IPS-NIHi7 (cell line): ENCODE data around the gene FIGNL2.
"Not testable (repeated sequence)": the region's sequence is repeated elsewhere in the genome, so short reads cannot be mapped to it uniquely, and the experiment has no call there.

Experiments
- DNase-seq: peaks from one replicate; pipeline ENCODE4 v3.0.0; 2012; ENCODE audit warnings: mixed read lengths; ENCODE audit errors: extremely low spot score

The FIGNL2 gene

DNA sequence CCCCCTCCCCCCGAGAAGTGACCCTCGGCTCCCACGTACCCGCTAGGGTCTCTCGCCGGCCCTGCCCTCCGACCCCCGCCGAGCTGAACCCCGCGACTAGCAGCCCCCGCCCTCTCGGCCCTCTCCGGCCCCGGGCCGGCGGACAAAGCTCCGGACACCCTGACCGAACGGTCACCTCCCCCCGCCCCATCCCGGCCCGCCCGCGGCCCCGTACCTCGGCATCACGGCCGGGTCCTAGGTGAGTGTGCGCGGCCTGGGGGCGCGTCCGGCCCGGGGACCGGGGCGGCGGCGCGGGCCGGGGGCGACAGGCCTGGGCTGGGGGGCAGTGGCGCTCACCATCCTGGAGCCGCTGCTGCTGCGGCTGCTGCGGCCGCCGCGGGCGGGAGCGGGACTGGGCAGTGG, at the start of gene FIGNL2:
TSS of gene FIGNL2 (minus strand) at position 393 of the 402 bp plus-strand sequence. CDS start 26,305 bp downstream, outside the sequence.
- DNase-seq = no peak

DNA sequence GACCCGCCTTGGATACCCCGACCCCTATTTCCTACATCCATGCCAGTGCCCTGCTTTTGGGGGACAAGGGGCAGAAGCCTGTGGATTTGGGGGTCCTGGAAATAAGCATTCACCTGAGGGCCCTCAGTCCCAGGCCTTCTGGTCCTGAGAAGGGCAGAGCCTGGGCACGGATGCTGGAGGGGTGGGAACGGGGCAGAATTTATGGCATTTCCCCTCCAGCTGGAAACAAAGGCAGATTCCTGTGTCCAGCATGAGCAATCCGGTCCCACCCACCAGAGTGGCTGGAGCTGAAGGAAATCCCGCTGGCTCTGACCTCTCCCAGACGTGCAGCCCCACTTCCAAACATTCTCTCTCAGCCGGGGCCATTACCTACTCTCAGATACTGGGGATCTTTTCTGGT, 48.7 kb upstream of the FIGNL2 start:
- DNase-seq = peak; percentile 7

DNA sequence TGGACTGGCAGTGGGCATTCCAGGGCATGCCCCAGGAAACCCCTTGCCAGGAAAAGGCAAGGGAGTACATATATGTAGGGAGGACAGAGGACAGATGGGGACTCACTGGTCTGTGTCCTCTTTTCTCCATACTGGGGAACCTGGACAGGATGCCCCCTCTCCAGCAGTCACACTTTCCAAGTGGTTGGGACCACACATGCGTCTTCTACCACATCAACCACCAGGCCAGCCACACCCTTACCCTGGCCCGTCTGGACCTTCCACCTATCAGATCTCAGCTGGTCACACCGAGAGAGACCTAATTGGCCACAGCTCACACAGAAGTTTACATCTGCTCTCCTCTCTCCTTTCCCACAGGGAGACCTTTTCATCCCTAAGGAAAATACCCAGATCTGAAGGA, 47.7 kb upstream of the FIGNL2 start:
- peak; percentile 26 for DNase-seq

- DNase-seq = peak; percentile 7
Measured at GRCh38 chr12:51895378-51896135, 47.0 kb upstream of the FIGNL2 start.

- DNase-seq = no peak
Measured at GRCh38 chr12:51893786-51894185, 45.3 kb upstream of the FIGNL2 start.

DNA sequence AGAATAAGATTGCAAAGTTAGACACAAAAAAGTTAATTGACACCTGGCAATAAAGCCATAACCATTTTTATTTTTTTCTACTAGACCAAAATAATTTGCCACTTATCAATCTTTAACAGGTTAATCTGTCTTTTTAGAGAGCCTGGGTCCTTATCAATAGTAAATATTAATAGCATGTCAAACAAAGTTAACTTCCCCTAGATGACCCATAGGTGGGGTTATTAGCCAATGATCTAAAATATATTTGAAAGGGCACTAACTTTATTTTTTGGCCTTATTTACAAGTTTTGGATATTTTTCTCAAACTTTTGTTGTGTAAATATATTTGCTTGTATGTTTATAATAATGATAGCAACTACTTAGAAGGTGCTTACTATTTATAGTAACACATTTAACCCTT, 43.3 kb upstream of the FIGNL2 start:
- DNase-seq = peak; percentile 7

DNA sequence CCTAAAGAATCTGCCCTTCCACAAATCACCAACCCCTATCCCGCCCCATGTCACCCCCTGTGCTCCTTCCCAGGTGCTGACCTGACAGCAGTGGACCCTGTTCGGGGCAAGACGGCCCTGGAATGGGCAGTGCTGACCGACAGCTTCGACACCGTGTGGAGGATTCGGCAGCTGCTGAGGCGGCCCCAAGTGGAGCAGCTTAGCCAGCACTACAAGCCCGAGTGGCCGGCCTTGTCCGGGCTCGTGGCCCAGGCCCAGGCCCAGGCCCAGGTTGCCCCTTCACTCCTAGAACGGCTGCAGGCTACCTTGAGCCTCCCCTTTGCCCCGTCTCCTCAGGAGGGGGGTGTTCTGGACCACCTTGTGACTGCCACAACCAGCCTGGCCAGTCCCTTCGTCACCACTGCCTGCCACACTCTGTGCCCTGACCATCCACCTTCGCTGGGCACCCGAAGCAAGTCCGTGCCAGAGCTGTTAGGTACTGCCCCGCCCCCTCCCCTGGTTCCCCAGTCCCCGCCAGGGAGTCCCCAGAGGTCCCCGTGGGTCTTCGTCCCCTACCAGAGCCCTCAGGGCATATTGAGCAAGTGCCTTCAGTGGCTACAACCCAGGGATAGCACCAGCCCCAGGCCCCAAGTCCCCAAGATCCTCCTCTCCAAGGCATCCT, 42.1 kb upstream of the FIGNL2 start:
- DNase-seq = peak; percentile 7

DNA sequence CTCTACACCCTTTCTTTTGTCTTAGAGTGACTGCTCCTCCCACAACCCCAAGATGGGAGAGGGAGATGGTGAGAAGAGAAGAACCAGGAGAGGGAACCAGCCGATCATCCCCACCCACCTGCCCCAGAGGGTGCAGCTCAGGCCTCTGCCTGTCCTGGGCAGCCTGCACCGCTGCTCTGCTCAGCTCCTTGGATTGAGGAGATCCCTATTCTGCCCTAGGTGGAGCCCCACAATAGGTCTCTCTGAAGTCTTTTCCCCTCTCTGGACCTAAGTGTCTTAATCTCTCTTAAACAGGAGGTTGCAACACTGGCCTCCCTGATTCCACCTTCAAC, 41.6 kb upstream of the FIGNL2 start:
- no peak for DNase-seq

DNA sequence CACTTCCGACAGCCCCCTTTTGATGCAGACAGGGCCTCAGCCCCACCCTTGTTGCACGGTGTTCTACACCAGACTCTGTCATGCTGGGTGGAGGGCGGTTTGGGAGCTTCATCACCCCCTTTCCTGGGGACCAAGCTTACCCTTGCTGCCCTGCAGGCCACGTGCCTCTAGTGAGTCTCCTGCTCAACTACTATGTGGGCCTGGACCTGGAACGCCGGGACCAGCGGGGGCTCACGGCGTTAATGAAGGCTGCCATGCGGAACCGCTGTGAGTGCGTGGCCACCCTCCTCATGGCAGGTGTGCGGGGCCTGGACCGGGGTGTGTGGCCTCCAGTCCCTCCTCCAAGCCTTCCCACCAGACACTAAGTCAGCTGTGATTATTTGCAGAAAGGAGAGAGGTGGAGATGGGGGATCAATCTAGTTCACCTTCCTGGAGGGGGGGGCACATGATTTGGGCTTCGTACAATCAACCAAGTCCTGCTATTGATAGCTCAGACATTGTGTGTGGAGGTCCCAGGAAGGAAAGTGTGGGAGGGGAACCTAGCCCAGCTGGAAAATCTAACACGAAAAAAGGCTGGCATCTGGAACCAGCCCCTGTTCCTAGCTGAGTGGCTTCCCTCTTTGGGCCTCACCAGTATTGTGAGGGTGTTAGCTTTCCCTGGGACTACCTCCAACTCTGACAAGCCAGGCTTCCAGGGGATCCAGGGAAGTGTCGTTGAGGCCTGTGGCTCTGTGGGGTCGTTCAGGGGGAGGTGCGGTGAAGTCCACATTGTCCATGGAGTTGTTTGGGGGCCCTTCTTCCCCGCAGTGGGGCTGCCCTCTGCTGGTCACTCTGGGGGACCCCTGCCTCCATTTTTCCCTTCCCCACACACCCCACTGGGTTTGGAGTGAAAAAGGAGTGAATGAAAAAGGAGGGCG, 41.0 kb upstream of the FIGNL2 start:
- peak; percentile 18 for DNase-seq

DNA sequence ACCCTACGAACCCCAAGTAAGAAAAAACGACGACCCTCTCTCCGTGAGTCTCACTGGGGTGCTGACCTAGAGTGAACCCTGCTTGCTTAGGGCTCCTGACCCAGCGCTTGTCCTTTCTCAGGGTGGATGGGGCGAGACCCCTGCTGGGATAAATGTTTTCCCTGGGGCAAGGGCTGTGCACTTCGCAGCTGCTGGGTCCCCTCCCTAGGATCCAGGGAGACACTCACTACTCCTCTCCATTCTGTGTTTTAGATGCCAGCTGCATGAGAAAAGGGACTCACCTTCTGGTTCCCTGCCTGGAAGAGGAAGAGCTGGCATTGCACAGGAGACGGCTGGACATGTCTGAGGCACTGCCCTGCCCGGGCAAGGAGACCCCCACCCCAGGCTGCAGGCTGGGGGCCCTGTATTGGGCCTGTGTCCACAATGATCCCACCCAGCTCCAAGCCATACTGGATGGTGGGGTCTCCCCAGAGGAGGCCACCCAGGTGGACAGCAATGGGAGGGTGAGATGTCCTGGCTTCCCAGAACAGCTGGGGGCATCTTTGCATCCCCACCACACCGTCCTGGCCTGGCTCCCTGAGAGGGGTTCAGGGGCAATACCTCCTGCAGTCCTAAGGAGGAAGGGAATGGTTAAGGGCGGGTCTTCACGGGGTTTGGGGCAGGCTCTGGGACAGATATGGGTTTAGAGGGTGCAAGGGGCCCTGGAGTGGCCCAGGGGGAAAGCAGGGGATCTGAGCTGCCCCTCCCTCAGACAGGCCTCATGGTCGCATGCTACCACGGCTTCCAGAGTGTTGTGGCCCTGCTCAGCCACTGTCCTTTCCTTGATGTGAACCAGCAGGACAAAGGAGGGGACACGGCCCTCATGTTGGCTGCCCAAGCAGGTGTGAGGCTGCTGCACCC, 40.0 kb upstream of the FIGNL2 start:
- peak; percentile 11 for DNase-seq

- peak; percentile 95 for DNase-seq
Measured at GRCh38 chr12:51887476-51888315, 39.2 kb upstream of the FIGNL2 start, which contains the start of gene ANKRD33. Gene ANKRD33 (plus strand): TSS chr12:51888103. CDS start chr12:51888187, 84 bp downstream.

- DNase-seq = peak; percentile 51
Measured at GRCh38 chr12:51886021-51886710, 37.6 kb upstream of the FIGNL2 start.

GRCh38 chr12:51885294-51886020, 36.9 kb upstream of the FIGNL2 start:
- not testable (repeated sequence) for DNase-seq

- DNase-seq = no peak
Measured at GRCh38 chr12:51884676-51885229, 36.2 kb upstream of the FIGNL2 start.

DNA sequence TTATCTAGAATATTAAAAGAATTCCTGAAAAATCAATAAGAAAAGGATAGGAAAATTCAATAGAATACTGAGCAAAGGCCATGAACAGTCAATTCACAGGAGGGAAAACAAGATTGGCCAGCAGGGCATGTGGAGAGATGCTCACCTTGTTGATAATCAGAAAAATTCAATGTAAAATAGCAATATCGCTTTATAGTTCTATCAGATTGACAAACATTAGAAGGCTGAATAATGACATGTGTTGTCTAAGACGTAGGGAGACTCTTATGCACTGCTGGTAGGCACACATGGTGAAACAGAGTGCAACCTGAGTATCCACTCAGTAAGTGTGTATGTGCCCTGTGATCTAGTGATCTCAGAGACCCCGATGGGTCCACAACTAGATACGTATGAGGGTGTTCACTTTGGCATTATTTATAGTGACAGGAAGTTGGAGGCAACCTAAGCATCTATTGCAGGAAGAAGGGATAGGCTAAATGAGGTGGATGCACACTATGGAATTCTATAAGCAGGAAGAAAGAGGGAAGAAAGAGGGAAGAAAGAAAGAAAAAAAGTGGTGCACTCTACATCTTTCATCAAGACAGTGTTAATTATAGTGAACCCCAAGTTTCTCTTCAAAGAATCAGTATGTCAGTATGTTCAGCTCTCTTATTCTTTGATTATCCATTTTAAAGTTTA, 35.6 kb upstream of the FIGNL2 start:
- DNase-seq = no peak

GRCh38 chr12:51883295-51883694, 34.8 kb upstream of the FIGNL2 start:
- DNase-seq = no peak

GRCh38 chr12:51879102-51879501, 30.6 kb upstream of the FIGNL2 start:
- no peak for DNase-seq

DNA sequence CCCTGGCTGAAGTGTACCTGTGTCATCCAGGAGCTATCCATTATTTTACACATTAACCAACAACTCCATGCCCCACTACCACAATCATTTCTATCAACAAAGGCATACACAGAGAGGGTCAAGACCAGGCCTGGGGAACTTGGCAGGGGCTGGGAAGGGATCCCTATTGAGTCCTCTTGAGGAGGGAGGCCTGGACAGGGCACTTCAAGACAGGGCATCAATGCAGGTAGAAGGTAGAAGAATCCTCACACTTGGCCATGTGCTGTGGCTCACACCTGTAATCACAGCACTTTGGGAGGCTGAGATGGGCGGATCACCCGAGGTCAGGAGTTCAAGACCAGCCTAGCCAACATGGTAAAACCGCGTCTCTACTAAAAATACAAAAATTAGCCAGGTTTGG, 26.0 kb upstream of the FIGNL2 start:
- DNase-seq = no peak
